K562 treated with DMSO at 1 percent for 48 hours (cell line): ENCODE measurements around the gene WDR20. TPM values are rescaled to one million over a fixed set of nuclear protein-coding genes. Genes with fewer than 3 reads are reported as not detected.

ENCODE experiments used
- total RNA-seq: library from RNA; unstranded; fragments of 300-600 nt; gene quantifications from 2 replicates; pipeline ENCODE4 v1.2.3, GENCODE V29; 2022; ENCODE audit warnings: low replicate concordance; ENCODE audit errors: extremely low read depth

WDR20 gene, protein sequence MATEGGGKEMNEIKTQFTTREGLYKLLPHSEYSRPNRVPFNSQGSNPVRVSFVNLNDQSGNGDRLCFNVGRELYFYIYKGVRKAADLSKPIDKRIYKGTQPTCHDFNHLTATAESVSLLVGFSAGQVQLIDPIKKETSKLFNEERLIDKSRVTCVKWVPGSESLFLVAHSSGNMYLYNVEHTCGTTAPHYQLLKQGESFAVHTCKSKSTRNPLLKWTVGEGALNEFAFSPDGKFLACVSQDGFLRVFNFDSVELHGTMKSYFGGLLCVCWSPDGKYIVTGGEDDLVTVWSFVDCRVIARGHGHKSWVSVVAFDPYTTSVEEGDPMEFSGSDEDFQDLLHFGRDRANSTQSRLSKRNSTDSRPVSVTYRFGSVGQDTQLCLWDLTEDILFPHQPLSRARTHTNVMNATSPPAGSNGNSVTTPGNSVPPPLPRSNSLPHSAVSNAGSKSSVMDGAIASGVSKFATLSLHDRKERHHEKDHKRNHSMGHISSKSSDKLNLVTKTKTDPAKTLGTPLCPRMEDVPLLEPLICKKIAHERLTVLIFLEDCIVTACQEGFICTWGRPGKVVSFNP
- total RNA-seq = not detected in 2 replicates

DNA sequence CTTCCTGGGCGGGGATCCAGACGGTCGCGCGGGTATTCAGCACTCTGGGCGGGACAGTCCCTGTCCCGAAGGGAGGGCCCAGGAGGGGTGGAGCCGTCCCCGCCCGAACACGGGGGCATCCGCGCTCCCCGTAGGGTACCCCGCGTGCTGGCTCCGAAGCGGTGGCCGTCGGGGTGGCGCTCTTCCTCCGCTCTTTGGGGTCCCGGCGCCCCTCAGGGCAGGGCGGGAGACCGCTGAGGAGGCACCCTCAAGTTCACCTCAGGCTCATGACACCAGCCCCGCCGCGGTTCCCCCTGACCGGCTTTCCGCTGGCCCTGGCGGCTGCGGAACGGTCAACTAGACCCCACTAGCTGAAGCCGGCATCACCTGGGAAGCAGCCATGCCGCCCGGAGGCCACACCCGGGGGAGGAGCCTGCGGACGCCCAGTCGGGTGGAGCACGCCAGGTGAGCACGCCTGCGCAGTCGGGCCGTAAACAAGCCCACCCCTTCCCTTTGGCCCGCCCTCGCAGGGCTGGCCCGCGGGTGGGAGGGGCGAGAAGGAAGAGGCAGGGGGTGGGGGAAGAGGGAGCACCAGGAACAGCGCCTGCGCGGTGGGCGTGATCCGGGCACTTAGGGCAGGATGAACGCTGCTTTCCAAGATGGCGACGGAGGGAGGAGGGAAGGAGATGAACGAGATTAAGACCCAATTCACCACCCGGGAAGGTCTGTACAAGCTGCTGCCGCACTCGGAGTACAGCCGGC lies at the start of gene WDR20:
TSS of gene WDR20 (plus strand) at position 612 of the 741 bp plus-strand sequence. CDS start at position 639, 27 bp downstream.

Other genes with a start within 250 kb of the WDR20 start
- gene DYNC1H1, start 175.3 kb upstream of the WDR20 start, total RNA-seq = not detected in 2 replicates
- gene HSP90AA1, start 52.9 kb upstream of the WDR20 start, total RNA-seq = 400 and 561 TPM in 2 replicates
- gene MOK, start 165.3 kb downstream of the WDR20 start, total RNA-seq = not detected in 2 replicates
- not detected in 2 replicates for gene ZNF839, start 179.8 kb downstream of the WDR20 start, total RNA-seq
- not detected in 2 replicates for gene CINP, start 223.0 kb downstream of the WDR20 start, total RNA-seq
- gene TECPR2, start 223.0 kb downstream of the WDR20 start, total RNA-seq = not detected in 2 replicates